Stimulated activated effector memory CD8-positive, alpha-beta T cell treated with anti-CD3 and anti-CD28 coated beads, Interleukin-12 subunit alpha, Interleukin-12 subunit beta, amount 100 ng/mL, for 72 hours (primary cell): ENCODE data around the gene UBE2J2.
A peak's percentile ranks its signal among the peaks of the same experiment; 100 is the strongest.

Experiments
- ATAC-seq: fragments of 150-1000 bp; cut with Tn5 transposase; 2 replicates; pipeline ENCODE4 v1.10.0; 2021
- DNase-seq, 2 donors: peaks; one replicate each; pipeline ENCODE4 v3.0.0; 2021 to 2022; ENCODE audit warnings: low spot score in 2 of 2
- H3K27ac Mint-ChIP-seq: one replicate; pipeline ENCODE4 v1.8.0; 2022; ENCODE audit warnings: mild to moderate bottlenecking, mixed read lengths
- H3K36me3 Mint-ChIP-seq: one replicate; pipeline ENCODE4 v1.8.0; 2022; ENCODE audit warnings: mild to moderate bottlenecking, mixed read lengths
- H3K4me1 Mint-ChIP-seq: one replicate; pipeline ENCODE4 v1.8.0; 2022; ENCODE audit warnings: mixed read lengths
- H3K4me3 Mint-ChIP-seq: one replicate; pipeline ENCODE4 v1.8.0; 2022; ENCODE audit warnings: mild to moderate bottlenecking, mixed read lengths
- H3K9me3 Mint-ChIP-seq: one replicate; pipeline ENCODE4 v1.8.0; 2022; ENCODE audit warnings: mixed read lengths

UBE2J2 gene

DNA sequence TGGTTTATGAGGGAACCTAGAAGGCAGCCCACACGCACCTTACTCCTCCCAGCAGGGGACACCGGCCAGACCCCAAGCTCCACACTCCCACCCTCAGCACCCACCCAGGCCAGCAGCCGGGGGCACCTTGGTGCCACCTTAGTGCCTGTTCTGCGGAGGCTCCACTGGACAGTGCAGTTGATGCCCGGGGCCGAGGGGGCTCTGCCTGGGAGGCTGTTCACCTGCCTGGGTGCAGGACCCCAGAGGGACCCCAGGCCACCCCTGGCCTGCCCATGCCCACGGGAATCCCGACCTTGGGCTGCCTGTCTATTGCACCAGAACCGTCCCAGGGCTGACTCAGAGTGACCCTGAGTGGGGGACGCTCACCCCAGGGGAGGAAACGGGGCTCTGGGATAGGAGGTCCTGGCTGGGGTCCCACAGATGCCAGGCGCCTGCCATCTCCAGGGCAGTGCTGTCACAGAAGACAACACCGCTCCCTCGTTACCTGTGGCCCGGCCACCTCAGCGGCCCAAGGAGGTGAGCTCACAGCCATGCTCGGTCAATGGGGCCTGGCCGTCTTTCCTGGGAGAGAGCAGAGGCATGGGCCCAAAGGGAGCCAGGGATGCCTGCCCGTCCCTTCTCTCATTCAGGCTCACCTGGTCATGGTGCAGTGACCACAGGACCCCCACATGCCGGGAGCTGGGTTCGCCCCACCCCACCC lies 7.3 kb upstream of the UBE2J2 start:
- H3K27ac Mint-ChIP-seq = no peak overlapping the region
- H3K4me1 Mint-ChIP-seq = peaks cover 17% of the 10 kb centered on the region
- DNase-seq (no peak), ATAC-seq (no peak)
- no peaks in the 10 kb centered on the region for H3K9me3 Mint-ChIP-seq
- peaks cover 11% of the 10 kb centered on the region for H3K36me3 Mint-ChIP-seq
- no peak overlapping the region for H3K4me3 Mint-ChIP-seq

DNA sequence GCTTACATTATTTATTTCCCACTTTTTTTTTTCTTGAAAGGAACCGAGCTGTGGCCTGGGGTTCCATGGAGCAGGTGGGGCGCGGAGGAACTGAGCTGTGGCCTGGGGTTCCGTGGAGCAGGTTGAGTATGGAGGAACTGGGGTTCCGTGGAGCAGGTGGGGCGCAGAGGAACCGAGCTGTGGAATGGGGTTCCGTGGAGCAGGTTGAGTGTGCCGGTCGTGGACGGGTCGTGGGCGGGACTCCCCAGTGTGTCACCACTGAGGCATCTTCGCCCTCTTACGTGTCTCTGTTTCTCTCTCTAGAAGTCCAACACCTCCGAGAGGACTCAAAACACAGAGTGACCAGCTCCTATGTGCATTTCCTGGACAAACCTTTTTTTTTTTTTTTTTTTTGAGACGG lies 5.4 kb upstream of the UBE2J2 start:
- no peaks in the 10 kb centered on the region for H3K9me3 Mint-ChIP-seq
- no peak overlapping the region for H3K27ac Mint-ChIP-seq
- DNase-seq (no peak), ATAC-seq (no peak)
- no peak overlapping the region for H3K4me3 Mint-ChIP-seq
- H3K36me3 Mint-ChIP-seq = peaks cover 11% of the 10 kb centered on the region
- H3K4me1 Mint-ChIP-seq = peaks cover 17% of the 10 kb centered on the region

DNA sequence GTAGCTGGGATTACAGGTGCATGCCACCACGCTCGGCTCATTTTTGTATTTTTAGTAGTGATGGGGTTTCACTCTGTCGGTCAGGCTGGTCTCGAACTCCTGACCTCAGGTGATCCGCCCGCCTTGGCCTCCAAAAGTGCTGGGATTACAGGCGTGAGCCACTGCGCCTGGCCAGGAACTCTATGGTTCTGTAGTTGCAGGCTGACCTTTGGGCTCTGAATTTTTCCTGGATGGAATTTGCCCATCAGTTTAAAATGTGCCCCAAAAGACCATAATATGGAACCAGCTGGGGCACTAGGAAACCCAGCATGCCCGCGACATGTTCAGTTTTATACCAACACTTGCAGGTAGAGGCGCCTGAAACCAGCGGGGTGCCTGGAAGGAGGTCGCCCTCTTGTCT lies 5.0 kb upstream of the UBE2J2 start:
- Mint-ChIP-seq H3K4me3 (no peak overlapping the region), H3K4me1 (peaks cover 15% of the 10 kb centered on the region), H3K36me3 (peaks cover 11% of the 10 kb centered on the region), H3K27ac (no peak overlapping the region), H3K9me3 (no peaks in the 10 kb centered on the region)
- ATAC-seq = no peak
- DNase-seq = no peak

- Mint-ChIP-seq H3K4me1 (peaks cover 21% of the 10 kb centered on the region), H3K36me3 (peaks cover 23% of the 10 kb centered on the region), H3K4me3 (no peak overlapping the region), H3K9me3 (no peaks in the 10 kb centered on the region), H3K27ac (no peak overlapping the region)
- DNase-seq (no peak), ATAC-seq (no peak)
Observed at GRCh38 chr1:1275836-1276235, 2.2 kb upstream of the UBE2J2 start.

- Mint-ChIP-seq H3K27ac (peak overlapping the region; percentile 34), H3K4me1 (peaks cover 29% of the 10 kb centered on the region), H3K4me3 (peak overlapping the region; percentile 81), H3K36me3 (peaks cover 32% of the 10 kb centered on the region), H3K9me3 (no peaks in the 10 kb centered on the region)
- ATAC-seq (no peak), DNase-seq (no peak)
Observed at GRCh38 chr1:1274931-1275431, 1.3 kb upstream of the UBE2J2 start.

DNA sequence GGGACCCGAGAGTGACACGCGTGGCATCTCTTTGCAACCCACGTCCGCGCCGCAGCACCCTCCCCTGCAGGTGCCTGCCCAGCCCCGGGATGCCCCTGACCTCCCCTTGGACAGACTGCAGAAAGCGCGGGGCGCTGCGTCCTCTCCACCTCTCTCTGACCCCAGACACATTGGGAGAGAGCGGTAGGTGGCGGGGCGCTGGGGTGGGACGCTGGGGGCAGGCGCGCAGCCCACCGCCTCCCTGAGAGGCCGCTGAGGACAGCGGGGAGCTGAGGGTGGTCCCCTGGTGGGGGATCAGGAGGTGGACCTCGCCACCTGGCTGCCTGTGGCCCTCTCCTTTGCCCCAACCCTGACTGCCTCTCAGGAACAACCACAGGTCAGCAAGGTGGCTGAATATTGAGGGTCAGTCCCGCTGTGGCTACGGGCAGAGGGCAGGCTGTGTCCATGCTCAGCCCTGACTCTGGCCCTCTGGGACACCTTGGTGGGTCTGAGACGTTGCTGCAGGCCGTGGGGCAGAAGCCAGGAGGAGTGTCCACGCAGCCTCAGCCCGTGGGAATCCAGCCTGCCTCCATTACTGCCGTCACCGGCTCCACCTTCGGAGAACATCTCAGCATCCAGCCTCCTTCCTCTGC lies 761 bp upstream of the UBE2J2 start:
- H3K4me1 Mint-ChIP-seq = peaks cover 33% of the 10 kb centered on the region
- peaks cover 37% of the 10 kb centered on the region for H3K36me3 Mint-ChIP-seq
- no peaks in the 10 kb centered on the region for H3K9me3 Mint-ChIP-seq
- ATAC-seq = no peak
- peak overlapping the region; percentile 34 for H3K27ac Mint-ChIP-seq
- DNase-seq = no peak
- H3K4me3 Mint-ChIP-seq = peak overlapping the region; percentile 81

GRCh38 chr1:1273209-1273511 lies 494 bp downstream of the UBE2J2 start:
- DNase-seq = no peak
- Mint-ChIP-seq H3K27ac (peak overlapping the region; percentile 75), H3K4me3 (peak overlapping the region; percentile 81), H3K4me1 (peaks cover 33% of the 10 kb centered on the region), H3K36me3 (peaks cover 45% of the 10 kb centered on the region), H3K9me3 (no peaks in the 10 kb centered on the region)
- peak; percentile 1 for ATAC-seq

GRCh38 chr1:1272341-1273208 lies 1.1 kb downstream of the UBE2J2 start:
- H3K9me3 Mint-ChIP-seq = no peaks in the 10 kb centered on the region
- H3K4me3 Mint-ChIP-seq = peak overlapping the region; percentile 81
- peak overlapping the region; percentile 75 for H3K27ac Mint-ChIP-seq
- DNase-seq (no peak), ATAC-seq (no peak)
- peaks cover 48% of the 10 kb centered on the region for H3K36me3 Mint-ChIP-seq
- peaks cover 33% of the 10 kb centered on the region for H3K4me1 Mint-ChIP-seq

DNA sequence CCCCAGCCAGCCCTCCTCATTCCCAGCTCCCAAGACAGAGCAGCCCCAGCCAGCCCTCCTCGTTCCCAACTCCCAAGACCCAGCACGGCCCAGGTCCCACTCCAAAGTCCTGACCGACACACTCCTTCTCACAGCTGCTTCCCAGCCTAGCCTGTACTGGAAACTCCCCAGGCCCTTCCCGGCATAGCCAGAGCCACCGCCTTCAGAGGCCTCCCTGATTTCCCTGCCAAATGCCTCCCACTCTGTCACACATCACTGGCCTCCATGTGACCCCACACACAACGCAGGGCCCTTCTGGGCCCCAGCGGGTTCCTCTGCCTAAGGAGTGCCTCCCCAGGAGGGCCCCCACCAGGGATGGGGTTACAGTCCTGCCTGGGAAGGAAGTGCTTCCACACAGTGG lies 2.8 kb downstream of the UBE2J2 start:
- H3K4me1 Mint-ChIP-seq = peaks cover 39% of the 10 kb centered on the region
- H3K36me3 Mint-ChIP-seq = peaks cover 66% of the 10 kb centered on the region
- no peak for ATAC-seq
- H3K4me3 Mint-ChIP-seq = peak overlapping the region; percentile 81
- peak overlapping the region; percentile 75 for H3K27ac Mint-ChIP-seq
- no peaks in the 10 kb centered on the region for H3K9me3 Mint-ChIP-seq
- no peak for DNase-seq

DNA sequence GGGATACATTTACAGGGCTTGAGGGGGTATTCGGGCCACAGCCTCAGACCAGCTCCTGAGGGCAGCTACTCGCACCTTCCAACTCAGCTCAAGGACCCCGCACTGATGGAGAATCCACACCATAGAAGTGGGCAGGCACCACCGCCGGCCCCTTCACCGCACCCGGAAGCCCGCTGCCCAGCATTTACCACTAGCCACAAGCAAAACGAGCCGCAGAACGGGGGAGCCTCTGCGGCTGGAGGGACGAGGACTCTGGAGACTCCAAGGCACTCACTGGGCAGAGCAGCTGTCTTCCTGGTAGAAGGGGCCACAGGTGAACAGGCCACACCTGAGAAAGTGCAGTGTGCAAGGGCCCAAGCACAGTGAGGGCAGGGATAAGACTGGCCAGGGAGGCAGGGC lies 5.4 kb downstream of the UBE2J2 start:
- DNase-seq (no peak), ATAC-seq (no peak)
- H3K4me1 Mint-ChIP-seq = peaks cover 47% of the 10 kb centered on the region
- no peak overlapping the region for H3K4me3 Mint-ChIP-seq
- H3K36me3 Mint-ChIP-seq = peaks cover 91% of the 10 kb centered on the region
- H3K9me3 Mint-ChIP-seq = no peaks in the 10 kb centered on the region
- H3K27ac Mint-ChIP-seq = no peak overlapping the region

DNA sequence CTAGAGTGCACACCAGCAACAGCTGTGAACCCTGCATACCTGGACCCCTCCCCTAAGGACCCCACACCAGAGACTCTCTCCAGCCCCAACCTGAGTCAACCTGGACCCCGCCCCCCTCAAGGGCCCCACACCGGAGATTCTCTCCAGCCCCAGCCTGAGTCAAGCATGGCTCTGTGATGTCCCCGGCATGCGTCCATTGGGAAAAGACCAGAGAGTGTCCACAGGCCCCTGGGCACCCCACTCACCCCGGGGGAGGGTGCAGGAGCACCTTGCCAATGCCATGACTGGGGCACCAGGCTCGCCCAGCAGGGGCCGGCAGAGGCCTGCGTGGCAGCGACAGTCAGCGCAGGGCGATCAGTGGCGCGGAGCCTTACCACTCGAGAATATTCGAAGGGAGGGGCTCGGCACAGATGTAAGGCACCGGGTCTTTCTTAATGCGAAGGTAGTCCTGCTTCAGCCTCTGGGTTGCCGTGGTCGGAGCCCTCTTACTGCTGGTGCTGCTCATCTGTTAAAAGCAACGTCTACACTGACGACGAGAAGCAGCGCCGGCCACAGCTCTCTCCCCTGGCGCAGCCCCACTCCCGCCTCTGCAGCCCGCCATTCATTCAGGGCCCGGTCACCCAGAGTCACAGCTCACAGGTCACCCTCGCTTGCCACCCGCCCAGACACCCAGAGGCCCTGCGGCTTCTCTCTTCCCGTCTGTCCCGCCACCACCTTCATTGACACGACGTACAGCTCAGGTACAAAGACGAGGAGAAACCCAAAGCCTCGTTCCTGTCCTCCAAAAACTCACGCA lies 6.0 kb downstream of the UBE2J2 start:
- no peak for ATAC-seq
- no peak for DNase-seq
- Mint-ChIP-seq H3K4me1 (peaks cover 44% of the 10 kb centered on the region), H3K9me3 (no peaks in the 10 kb centered on the region), H3K36me3 (peaks cover 92% of the 10 kb centered on the region), H3K4me3 (no peak overlapping the region), H3K27ac (no peak overlapping the region)

DNA sequence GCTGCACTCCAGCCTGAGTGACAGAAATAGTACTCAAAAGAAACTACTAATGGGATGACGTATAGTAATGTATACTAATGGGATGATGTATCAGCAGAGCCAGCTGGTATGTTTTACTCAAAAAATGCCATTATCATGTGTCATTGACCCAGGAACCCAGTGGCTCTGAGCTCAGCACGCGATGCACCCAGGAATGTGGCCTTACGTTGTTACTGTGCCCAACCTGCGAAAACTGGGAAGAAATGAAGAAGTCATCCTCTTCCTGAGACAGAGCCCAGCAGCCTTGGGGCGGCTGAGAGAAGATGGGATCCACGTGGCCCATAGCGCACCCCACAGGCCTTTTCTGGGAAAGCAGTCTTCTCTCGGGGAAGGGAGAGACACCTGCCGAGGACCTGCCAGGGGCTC lies 8.8 kb downstream of the UBE2J2 start:
- Mint-ChIP-seq H3K9me3 (no peaks in the 10 kb centered on the region), H3K36me3 (peaks cover 92% of the 10 kb centered on the region), H3K27ac (no peak overlapping the region), H3K4me1 (peaks cover 29% of the 10 kb centered on the region), H3K4me3 (no peak overlapping the region)
- DNase-seq (no peak), ATAC-seq (peak; percentile 28)

GRCh38 chr1:1264026-1264425 lies 9.6 kb downstream of the UBE2J2 start:
- Mint-ChIP-seq H3K4me1 (peaks cover 30% of the 10 kb centered on the region), H3K36me3 (peaks cover 92% of the 10 kb centered on the region), H3K27ac (no peak overlapping the region), H3K9me3 (no peaks in the 10 kb centered on the region), H3K4me3 (no peak overlapping the region)
- DNase-seq (no peak), ATAC-seq (no peak)

DNA sequence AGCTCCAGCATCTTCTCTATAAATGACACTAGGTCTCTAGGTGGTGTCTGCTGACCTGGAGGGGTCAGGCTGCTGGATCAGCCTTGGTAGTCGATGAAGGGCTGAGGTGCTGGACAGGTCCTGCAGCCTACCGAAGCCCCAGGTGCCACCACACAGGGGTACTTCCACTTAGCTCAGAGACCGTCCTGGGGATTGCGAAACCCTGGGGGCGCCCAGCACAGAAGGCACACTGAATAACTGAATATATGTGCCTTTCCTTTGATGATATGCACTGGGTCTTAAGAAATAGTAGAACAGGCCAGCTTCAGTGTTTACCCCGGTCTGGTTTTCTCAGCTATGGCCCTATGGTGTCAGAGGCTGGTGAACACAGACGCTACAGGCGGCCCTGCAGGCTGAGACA lies 10.9 kb downstream of the UBE2J2 start:
- no peak overlapping the region for H3K27ac Mint-ChIP-seq
- no peak for ATAC-seq

DNA sequence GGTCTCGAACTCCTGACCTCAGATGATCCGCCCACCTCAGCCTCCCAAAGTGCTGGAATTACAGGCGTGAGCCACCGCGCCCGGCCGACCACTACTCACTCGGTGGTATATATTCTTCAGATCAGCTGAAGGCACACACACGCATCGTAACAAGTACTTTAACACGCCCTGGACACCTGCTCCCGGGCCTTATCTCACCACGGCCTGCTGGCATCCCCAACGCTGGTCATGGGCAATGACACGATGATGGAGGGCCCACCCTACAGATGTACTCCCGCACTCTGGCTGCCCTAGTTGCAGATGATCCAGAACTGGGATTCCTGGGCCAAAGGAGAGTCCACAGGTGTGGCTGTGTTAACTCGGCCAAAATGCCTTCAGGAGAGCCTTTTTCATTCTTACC lies 11.6 kb downstream of the UBE2J2 start:
- DNase-seq = no peak
- no peak for ATAC-seq
- Mint-ChIP-seq H3K36me3 (peaks cover 92% of the 10 kb centered on the region), H3K9me3 (no peaks in the 10 kb centered on the region), H3K4me1 (peaks cover 38% of the 10 kb centered on the region), H3K4me3 (no peak overlapping the region), H3K27ac (no peak overlapping the region)

More for the DNA sequence above, 10.9 kb downstream of the UBE2J2 start:
- no peaks in the 10 kb centered on the region for H3K9me3 Mint-ChIP-seq
- DNase-seq = no peak
- H3K36me3 Mint-ChIP-seq = peaks cover 91% of the 10 kb centered on the region
- no peak overlapping the region for H3K4me3 Mint-ChIP-seq
- H3K4me1 Mint-ChIP-seq = peaks cover 38% of the 10 kb centered on the region
